Breast epithelium (tissue), 3 donors: ENCODE measurements around the gene SHROOM1.

Experiments
- CTCF ChIP-seq, 3 donors: fragments of 450-650 bp; IDR thresholded peaks; one replicate each; pipeline ENCODE4 v1.5.1; 2016 to 2017; ENCODE audit warnings: antibody characterized with exemption in 3 of 3, mild to moderate bottlenecking in 3 of 3, moderate library complexity in 3 of 3
- POLR2AphosphoS5 ChIP-seq, 3 donors: sonication (generic); formaldehyde crosslinking; IDR thresholded peaks; one replicate each; pipeline ENCODE4 v1.6.1; 2017; ENCODE audit warnings: antibody characterized with exemption in 3 of 3

- no peak for TF ChIP-seq CTCF (IDR thresholded peaks at IDR 0.05)
- TF ChIP-seq POLR2AphosphoS5 (IDR thresholded peaks at IDR 0.05): no peak
Measured at GRCh38 chr5:132873930-132874271, 43.5 kb upstream of the SHROOM1 start.
